Body of pancreas (tissue), 4 donors: ENCODE measurements around the gene EBF3. TPM values are rescaled to one million over a fixed set of nuclear protein-coding genes. Genes with fewer than 3 reads are reported as not detected.

Source experiments
- ATAC-seq: fragments of 150-250 bp; one replicate; pipeline ENCODE4 v1.9.1; 2016
- DNase-seq, 4 donors: peaks; one replicate each; pipeline ENCODE4 v3.0.0-alpha.2; 2019
- H3K27ac ChIP-seq, 4 donors: fragments of 200-600 bp; sonication (generic); 1 replicate in 3 of 4; 2 replicates in 1 of 4; pipeline versions ENCODE4 v1.5.1 to v1.6.1; 2016 to 2019; ENCODE audit warnings: mild to moderate bottlenecking in 1 of 4, mixed read lengths in 1 of 4, moderate library complexity in 1 of 4
- H3K27me3 ChIP-seq, 2 donors: fragments of 200-600 bp; sonication (generic); one replicate each; pipeline ENCODE4 v1.6.0; 2016; ENCODE audit warnings: mild to moderate bottlenecking in 1 of 2
- H3K36me3 ChIP-seq, 2 donors: fragments of 200-600 bp; sonication (generic); replicated peaks in 1 of 2; 2 replicates each; pipeline ENCODE4 v1.5.1; 2016; ENCODE audit warnings: low read depth in 2 of 2; ENCODE audit not compliant: insufficient read depth in 1 of 2
- H3K4me1 ChIP-seq: fragments of 200-600 bp; sonication (generic); one replicate; pipeline ENCODE4 v1.6.0; 2016
- H3K4me3 ChIP-seq, 2 donors: fragments of 200-600 bp; sonication (generic); 1 replicate in 1 of 2; 2 replicates in 1 of 2; pipeline ENCODE4 v1.5.1; 2016 to 2019
- H3K9me3 ChIP-seq, 3 donors: fragments of 200-600 bp; sonication (generic); 1 replicate in 2 of 3; 2 replicates in 1 of 3; pipeline ENCODE4 v1.5.1; 2016
- POLR2A ChIP-seq, 3 donors: fragments of 450-650 bp; IDR thresholded peaks; one replicate each; pipeline ENCODE4 v1.6.1; 2016; ENCODE audit warnings: antibody characterized with exemption in 3 of 3, mild to moderate bottlenecking in 2 of 3
- WGBS, 2 donors: methylation state at CpG; one replicate each; pipeline ENCODE4 v1.1.5; 2017; 5-methylcytosine and 5-hydroxymethylcytosine counted together
- intact Hi-C: fragments of 100-400 bp; cut with DNase I; formaldehyde crosslinking; loops from one replicate; pipeline ENCODE4 v1.15.1; 2023
- total RNA-seq, 2 donors: library from RNA; depleted of rRNA; stranded (reverse); fragments of >200 nt; gene quantifications; one replicate each; pipeline ENCODE4 v1.1.0, GENCODE V29; 2016
- TF ChIP-seq, protein P1 (sequence below), 7 experiments: fragments of 450-650 bp in 4 of 7; fragments of 200-600 bp in 3 of 7; sonication (generic) in 3 of 7; IDR thresholded peaks; one replicate each; pipeline ENCODE4 v1.5.1; 2016 to 2019; ENCODE audit warnings: antibody characterized with exemption in 7 of 7

EBF3 gene
- total RNA-seq, 2 donors from 2014 or later: 2.3 to 4.6 TPM

DNA sequence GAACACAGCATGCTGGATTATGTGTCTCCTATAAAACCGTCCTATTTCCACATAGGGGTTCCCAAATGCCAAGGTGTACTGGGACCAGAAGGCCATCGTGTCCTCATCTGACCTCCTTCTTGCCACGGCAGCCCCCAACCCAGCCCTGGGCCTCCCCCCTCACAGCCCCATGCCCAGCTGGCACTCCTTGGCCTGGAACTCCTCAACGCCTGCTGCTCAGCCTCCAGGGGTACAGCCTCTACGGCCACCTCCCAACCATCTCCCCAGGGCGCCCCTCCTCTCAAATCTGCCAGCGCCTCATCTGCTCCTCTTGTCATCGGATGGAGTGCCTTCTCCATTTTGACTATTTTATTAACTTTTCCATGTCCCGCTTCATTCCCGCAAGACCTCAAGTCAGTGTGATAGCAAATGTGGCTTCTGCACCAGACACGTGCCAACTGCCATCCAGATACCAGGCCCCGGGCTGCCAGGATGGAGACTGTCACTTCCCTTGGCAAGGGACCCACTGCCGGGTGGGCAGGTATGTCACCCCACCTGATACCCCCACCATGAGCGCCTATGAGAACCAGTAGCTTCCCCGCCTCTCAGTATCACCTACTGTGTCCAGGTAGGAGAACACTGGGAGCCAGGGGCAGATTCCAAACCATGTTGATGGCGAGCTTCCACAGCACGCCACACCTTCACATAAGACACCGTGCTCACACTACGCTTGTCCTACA, 106.7 kb downstream of the EBF3 start:
- TF ChIP-seq, protein P1, sequence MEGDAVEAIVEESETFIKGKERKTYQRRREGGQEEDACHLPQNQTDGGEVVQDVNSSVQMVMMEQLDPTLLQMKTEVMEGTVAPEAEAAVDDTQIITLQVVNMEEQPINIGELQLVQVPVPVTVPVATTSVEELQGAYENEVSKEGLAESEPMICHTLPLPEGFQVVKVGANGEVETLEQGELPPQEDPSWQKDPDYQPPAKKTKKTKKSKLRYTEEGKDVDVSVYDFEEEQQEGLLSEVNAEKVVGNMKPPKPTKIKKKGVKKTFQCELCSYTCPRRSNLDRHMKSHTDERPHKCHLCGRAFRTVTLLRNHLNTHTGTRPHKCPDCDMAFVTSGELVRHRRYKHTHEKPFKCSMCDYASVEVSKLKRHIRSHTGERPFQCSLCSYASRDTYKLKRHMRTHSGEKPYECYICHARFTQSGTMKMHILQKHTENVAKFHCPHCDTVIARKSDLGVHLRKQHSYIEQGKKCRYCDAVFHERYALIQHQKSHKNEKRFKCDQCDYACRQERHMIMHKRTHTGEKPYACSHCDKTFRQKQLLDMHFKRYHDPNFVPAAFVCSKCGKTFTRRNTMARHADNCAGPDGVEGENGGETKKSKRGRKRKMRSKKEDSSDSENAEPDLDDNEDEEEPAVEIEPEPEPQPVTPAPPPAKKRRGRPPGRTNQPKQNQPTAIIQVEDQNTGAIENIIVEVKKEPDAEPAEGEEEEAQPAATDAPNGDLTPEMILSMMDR (IDR thresholded peaks at IDR 0.05): no peak
- TF ChIP-seq POLR2A (IDR thresholded peaks at IDR 0.05): no peak
- no peak overlapping the region for H3K27ac ChIP-seq
- no peaks in the 10 kb centered on the region for H3K27me3 ChIP-seq
- no peak for DNase-seq
- no peak for ATAC-seq
- H3K9me3 ChIP-seq: no peaks in the 10 kb centered on the region
- H3K36me3 ChIP-seq: no peaks in the 10 kb centered on the region
- peaks cover 16% of the 10 kb centered on the region for H3K4me1 ChIP-seq
- WGBS, 2 donors: 89 to 90% methylated on average over 19 of the region's 19 CpGs
- no peak overlapping the region for H3K4me3 ChIP-seq
- intact Hi-C loops: no loop called here

DNA sequence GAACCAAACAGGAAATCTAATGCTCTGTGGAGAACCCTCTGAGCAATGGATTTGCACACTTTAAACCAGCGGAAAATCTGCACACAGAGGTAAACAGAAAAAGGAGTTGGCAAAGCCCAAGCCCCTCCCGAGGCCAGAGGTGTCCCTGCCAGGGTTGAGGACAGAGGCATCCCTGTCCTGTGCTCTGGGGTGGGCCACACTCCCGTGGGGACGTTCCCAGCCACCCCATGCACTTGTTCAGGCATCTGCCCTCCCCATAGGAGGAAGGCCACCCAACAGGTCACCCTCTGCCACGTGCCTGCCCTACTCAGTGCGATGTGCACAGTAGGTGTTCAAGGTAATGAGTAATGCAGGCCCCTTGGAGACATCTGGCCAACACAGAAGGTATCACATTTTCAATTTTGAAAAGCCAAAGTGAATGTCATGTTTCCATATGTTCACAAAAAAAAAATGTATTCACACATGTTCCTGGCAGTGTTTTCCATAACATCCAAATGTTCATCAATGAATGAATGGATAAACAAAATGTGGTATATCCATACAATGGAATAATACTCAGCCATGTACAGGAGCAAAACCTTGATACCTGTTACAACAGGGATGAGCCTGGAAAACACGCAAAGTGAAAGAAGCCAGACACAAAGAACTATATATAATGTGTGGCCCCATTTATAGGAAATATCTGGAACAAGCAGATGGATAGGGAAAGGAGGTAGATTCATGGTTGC, 108.1 kb downstream of the EBF3 start:
- H3K36me3 ChIP-seq: no peaks in the 10 kb centered on the region
- no peak for DNase-seq
- no peak overlapping the region for H3K27ac ChIP-seq
- intact Hi-C loops: no loop called here
- ATAC-seq: no peak
- H3K4me1 ChIP-seq: peaks cover 16% of the 10 kb centered on the region
- H3K27me3 ChIP-seq: no peaks in the 10 kb centered on the region
- no peak overlapping the region for H3K4me3 ChIP-seq
- no peaks in the 10 kb centered on the region for H3K9me3 ChIP-seq
- WGBS, 2 donors: 68 to 90% methylated on average over 7 of the region's 7 CpGs
- no peak for TF ChIP-seq POLR2A (IDR thresholded peaks at IDR 0.05)
- TF ChIP-seq, protein P1 (IDR thresholded peaks at IDR 0.05): no peak

DNA sequence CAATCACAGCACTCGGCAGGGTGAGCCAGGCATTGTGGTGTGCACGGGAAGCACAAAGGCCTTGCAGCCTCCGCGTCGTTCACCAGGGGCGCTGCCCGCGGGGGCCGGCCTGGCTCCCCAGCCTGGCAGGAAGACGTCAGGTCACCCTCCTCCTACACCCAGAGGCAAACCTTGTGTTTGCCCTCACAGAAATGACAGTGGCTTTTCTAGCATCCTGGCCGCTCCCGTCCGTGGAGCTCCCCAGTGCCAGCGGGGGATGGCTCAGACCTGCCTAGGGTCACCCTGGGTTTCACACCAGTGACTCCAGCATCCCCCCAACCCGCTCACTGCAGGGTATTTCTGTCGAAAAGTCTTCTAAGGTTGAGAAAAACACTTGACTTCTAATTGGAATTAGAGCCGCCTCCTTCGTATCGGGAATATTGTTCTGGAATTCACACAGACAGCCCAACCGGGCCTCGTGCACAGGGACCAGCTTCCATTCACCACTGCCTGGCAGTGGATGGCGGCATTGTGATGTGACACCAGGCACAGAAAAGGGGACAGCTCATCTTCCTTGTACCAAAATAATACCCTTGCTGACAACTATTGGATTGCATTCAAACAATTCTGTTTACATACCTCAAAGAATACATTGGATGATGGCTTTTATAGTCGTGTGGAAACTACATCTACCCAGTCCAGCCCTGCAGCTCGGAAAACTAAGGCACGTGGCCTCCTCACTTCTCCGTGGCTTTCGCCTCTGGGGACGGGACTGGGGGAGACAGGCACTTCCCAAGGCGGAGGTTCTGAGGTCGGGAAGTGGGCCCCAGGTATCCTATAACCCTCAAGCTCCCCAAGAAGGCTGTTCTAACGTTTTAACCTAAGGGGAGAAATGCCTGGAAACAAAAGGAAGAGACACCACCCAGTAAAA, 109.0 kb downstream of the EBF3 start:
- TF ChIP-seq POLR2A (IDR thresholded peaks at IDR 0.05): no peak
- TF ChIP-seq, protein P1 (IDR thresholded peaks at IDR 0.05): no peak
- Histone ChIP-seq H3K4me3 (no peak overlapping the region), H3K27me3 (no peaks in the 10 kb centered on the region), H3K27ac (no peak overlapping the region), H3K4me1 (peaks cover 16% of the 10 kb centered on the region), H3K36me3 (no peaks in the 10 kb centered on the region), H3K9me3 (no peaks in the 10 kb centered on the region)
- DNase-seq: no peak
- intact Hi-C loops: no loop called here
- WGBS, 2 donors: 67 to 77% methylated on average over 26 to 31 of the region's 31 CpGs
- ATAC-seq: no peak

DNA sequence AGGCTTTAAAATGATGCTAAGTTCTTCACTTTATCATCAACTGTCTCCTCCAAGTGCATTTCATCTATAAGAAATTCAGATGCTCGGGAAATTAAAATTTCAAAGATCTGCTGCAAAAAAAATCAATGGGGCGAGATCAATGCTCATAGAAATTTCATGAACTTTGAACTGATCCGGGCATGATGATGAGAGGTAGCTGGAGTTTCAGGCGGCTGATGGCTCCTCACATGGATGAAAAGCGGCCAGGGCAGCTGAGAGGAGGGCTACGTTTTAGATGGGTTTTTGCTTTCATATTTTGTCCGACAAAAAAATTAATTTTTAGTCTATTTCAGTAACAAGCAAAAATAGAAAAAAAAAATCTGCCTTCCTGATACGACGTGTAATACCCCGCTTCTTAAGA, 109.9 kb downstream of the EBF3 start:
- DNase-seq (no peak), ATAC-seq (no peak)
- Histone ChIP-seq H3K27ac (no peak overlapping the region), H3K36me3 (no peaks in the 10 kb centered on the region), H3K4me3 (no peak overlapping the region), H3K4me1 (peaks cover 16% of the 10 kb centered on the region), H3K27me3 (peaks cover 0 to 6% of the 10 kb centered on the region in 2 donors), H3K9me3 (no peaks in the 10 kb centered on the region)
- no peak for TF ChIP-seq POLR2A (IDR thresholded peaks at IDR 0.05)
- TF ChIP-seq, protein P1 (IDR thresholded peaks at IDR 0.05): no peak
- WGBS, 2 donors: 39 to 45% methylated on average over 10 of the region's 10 CpGs
- intact Hi-C loops: no loop called here
